Posterior cingulate gyrus (tissue), 11 donors: ENCODE data around the gene ICAM2.

Experiments
- DNase-seq, 10 donors: peaks; one replicate each; pipeline versions ENCODE4 v3.0.0 to v3.0.0-alpha.2; 2020 to 2021; ENCODE audit warnings: mixed read lengths in 3 of 10
- intact Hi-C: fragments of 100-400 bp; cut with DNase I; formaldehyde crosslinking; loops from one replicate; pipeline ENCODE4 v1.15.1; 2023

ICAM2 gene

GRCh38 chr17:63955232-63955631 is 65.2 kb downstream of the ICAM2 start:
- DNase-seq, result no peak
- intact Hi-C loops, result no loop called here

GRCh38 chr17:63954402-63955063 is 65.9 kb downstream of the ICAM2 start:
- intact Hi-C loops, result no loop called here
- DNase-seq, result no peak
